ENCODE measurements around the gene PDGFD.

The PDGFD gene

DNA sequence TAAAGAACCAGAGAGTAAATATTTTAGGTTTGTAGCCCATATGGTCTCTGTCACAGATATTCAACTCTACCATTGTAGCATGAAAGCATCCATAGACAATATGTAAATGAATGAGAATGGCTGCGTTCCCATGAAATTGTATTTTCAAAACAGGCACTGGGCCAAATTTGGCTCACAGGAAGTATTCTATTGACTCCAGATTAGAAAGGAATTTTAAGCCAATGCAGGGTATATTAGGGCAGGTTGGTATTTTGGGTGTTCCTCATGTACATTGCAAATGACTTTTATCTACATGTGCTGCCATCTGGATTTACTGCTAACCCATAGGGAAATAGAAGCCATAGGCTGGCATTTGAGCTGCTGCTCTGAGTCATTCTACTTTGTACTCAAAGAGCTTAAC lies 35.1 kb upstream of the PDGFD start:
- no peaks in the 10 kb centered on the region for H3K36me3 ChIP-seq (ENCODE audit: insufficient read depth, low read length)
- ATAC-seq (ENCODE audit: insufficient read depth, low read depth), result no peak

DNA sequence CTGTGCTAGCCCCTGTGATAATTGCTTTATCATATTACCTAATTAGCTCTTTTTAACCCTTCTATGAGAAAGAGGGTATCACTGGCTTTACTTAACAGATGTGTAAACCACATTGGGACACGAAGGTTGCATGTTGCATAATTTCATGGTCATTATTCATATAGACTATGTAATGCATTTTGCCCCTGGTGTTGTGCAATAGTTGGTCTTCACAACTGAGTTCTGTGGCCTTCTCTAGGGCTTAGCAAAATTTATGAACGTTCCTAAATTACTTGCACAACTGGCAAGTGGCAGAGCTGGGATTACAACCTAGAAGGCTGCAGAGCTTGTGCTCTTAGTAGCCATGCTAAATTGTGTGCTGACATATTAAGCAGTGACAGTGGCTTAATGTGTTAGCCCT lies 34.6 kb upstream of the PDGFD start:
- no peak overlapping the region for H3K4me3 ChIP-seq (ENCODE audit: low read depth in 1 of 2, low read length in 2 of 2)
- no peak overlapping the region for H3K27ac ChIP-seq (ENCODE audit: low read length)
- no peaks in the 10 kb centered on the region for H3K36me3 ChIP-seq (ENCODE audit: insufficient read depth, low read length)
- DNase-seq (no peak), ATAC-seq (ENCODE audit: insufficient read depth, low read depth) (no peak)
- no peak overlapping the region for H2AFZ ChIP-seq (ENCODE audit: low read depth, low read length)
- no peaks in the 10 kb centered on the region for H4K20me1 ChIP-seq (ENCODE audit: insufficient read depth, low read length)
- H3K27me3 ChIP-seq (ENCODE audit: insufficient read depth, low read length, poor library complexity), result no peaks in the 10 kb centered on the region
- no peak overlapping the region for H3K4me2 ChIP-seq (ENCODE audit: insufficient read depth, low read length)
- H3K79me2 ChIP-seq (ENCODE audit: insufficient read depth, low read length), result no peaks in the 10 kb centered on the region
- H3K9me3 ChIP-seq (ENCODE audit: insufficient read depth, low read length, severe bottlenecking), result no peaks in the 10 kb centered on the region
- H3K9ac ChIP-seq (ENCODE audit: low read depth, low read length), result no peak overlapping the region
- TF ChIP-seq EZH2 (IDR thresholded peaks at IDR 0.05; ENCODE audit: borderline replicate concordance, low read depth, low read length, severe bottlenecking), result no peak
- TF ChIP-seq, protein P1, sequence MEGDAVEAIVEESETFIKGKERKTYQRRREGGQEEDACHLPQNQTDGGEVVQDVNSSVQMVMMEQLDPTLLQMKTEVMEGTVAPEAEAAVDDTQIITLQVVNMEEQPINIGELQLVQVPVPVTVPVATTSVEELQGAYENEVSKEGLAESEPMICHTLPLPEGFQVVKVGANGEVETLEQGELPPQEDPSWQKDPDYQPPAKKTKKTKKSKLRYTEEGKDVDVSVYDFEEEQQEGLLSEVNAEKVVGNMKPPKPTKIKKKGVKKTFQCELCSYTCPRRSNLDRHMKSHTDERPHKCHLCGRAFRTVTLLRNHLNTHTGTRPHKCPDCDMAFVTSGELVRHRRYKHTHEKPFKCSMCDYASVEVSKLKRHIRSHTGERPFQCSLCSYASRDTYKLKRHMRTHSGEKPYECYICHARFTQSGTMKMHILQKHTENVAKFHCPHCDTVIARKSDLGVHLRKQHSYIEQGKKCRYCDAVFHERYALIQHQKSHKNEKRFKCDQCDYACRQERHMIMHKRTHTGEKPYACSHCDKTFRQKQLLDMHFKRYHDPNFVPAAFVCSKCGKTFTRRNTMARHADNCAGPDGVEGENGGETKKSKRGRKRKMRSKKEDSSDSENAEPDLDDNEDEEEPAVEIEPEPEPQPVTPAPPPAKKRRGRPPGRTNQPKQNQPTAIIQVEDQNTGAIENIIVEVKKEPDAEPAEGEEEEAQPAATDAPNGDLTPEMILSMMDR (IDR thresholded peaks at IDR 0.05; ENCODE audit: borderline replicate concordance, extremely low read depth, low read length, poor library complexity, severe bottlenecking), result no peak
- H3K4me1 ChIP-seq (ENCODE audit: insufficient read depth, low read length), result no peaks in the 10 kb centered on the region

More for the DNA sequence above, 35.1 kb upstream of the PDGFD start:
- H3K27me3 ChIP-seq (ENCODE audit: insufficient read depth, low read length, poor library complexity), result no peaks in the 10 kb centered on the region
- no peaks in the 10 kb centered on the region for H4K20me1 ChIP-seq (ENCODE audit: insufficient read depth, low read length)
- H3K9ac ChIP-seq (ENCODE audit: low read depth, low read length), result no peak overlapping the region
- TF ChIP-seq EZH2 (IDR thresholded peaks at IDR 0.05; ENCODE audit: borderline replicate concordance, low read depth, low read length, severe bottlenecking), result no peak
- TF ChIP-seq, protein P1 (IDR thresholded peaks at IDR 0.05; ENCODE audit: borderline replicate concordance, extremely low read depth, low read length, poor library complexity, severe bottlenecking), result no peak
- H3K9me3 ChIP-seq (ENCODE audit: insufficient read depth, low read length, severe bottlenecking), result no peaks in the 10 kb centered on the region
- no peaks in the 10 kb centered on the region for H3K4me1 ChIP-seq (ENCODE audit: insufficient read depth, low read length)
- no peak overlapping the region for H3K4me3 ChIP-seq (ENCODE audit: low read depth in 1 of 2, low read length in 2 of 2)
- no peak overlapping the region for H2AFZ ChIP-seq (ENCODE audit: low read depth, low read length)
- H3K79me2 ChIP-seq (ENCODE audit: insufficient read depth, low read length), result no peaks in the 10 kb centered on the region
- no peak overlapping the region for H3K4me2 ChIP-seq (ENCODE audit: insufficient read depth, low read length)
- no peak for DNase-seq
- no peak overlapping the region for H3K27ac ChIP-seq (ENCODE audit: low read length)

DNA sequence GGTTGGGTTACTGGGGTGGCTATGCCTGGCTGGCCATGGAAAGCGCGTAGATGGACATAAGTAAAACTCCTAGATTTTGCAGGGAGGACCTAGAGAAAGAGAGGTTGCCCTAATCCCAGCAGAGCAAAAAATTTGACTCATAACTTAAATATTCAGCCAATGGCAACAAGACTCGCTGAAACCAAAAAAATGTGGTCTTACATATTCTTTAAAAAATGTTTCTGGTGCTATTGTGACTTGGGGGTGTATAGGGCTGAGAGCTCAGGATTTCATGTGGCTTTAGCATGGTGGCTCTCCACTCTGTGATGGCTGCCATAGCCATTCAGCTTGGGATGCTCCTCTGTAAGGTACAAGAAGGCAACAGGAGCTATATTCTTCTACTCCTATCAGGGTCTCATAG lies 27.2 kb upstream of the PDGFD start:
- H3K36me3 ChIP-seq (ENCODE audit: insufficient read depth, low read length), result no peaks in the 10 kb centered on the region
- no peak overlapping the region for H3K4me2 ChIP-seq (ENCODE audit: insufficient read depth, low read length)
- no peak for ATAC-seq (ENCODE audit: insufficient read depth, low read depth)
- H3K9ac ChIP-seq (ENCODE audit: low read depth, low read length), result no peak overlapping the region
- H3K27me3 ChIP-seq (ENCODE audit: insufficient read depth, low read length, poor library complexity), result no peaks in the 10 kb centered on the region
- no peaks in the 10 kb centered on the region for H3K79me2 ChIP-seq (ENCODE audit: insufficient read depth, low read length)
- DNase-seq, result no peak
- H3K9me3 ChIP-seq (ENCODE audit: insufficient read depth, low read length, severe bottlenecking), result no peaks in the 10 kb centered on the region
- H4K20me1 ChIP-seq (ENCODE audit: insufficient read depth, low read length), result no peaks in the 10 kb centered on the region
- no peaks in the 10 kb centered on the region for H3K4me1 ChIP-seq (ENCODE audit: insufficient read depth, low read length)
- H3K27ac ChIP-seq (ENCODE audit: low read length), result no peak overlapping the region
- no peak overlapping the region for H2AFZ ChIP-seq (ENCODE audit: low read depth, low read length)
- TF ChIP-seq, protein P1 (IDR thresholded peaks at IDR 0.05; ENCODE audit: borderline replicate concordance, extremely low read depth, low read length, poor library complexity, severe bottlenecking), result no peak
- TF ChIP-seq EZH2 (IDR thresholded peaks at IDR 0.05; ENCODE audit: borderline replicate concordance, low read depth, low read length, severe bottlenecking), result no peak
- H3K4me3 ChIP-seq (ENCODE audit: low read depth in 1 of 2, low read length in 2 of 2), result no peak overlapping the region

DNA sequence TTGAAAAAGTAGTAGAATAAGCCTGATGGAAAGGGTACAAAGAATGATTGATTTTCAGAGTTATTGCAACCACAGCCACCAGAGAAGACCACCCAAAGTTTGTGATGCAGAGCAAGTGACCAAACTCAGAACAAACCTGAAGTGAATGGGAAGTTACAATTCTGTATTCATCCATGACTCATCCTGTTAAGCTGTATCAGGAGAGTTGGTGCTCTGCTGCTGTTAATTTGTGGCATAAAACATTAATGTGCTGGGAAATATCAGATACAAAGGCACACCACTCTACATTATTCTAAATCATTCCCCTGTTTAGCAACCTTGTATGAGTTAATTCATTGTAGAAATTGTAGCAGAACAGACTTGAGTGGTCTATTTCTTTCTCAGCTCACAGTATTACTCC lies 19.6 kb upstream of the PDGFD start:
- no peaks in the 10 kb centered on the region for H3K79me2 ChIP-seq (ENCODE audit: insufficient read depth, low read length)
- H3K36me3 ChIP-seq (ENCODE audit: insufficient read depth, low read length), result no peaks in the 10 kb centered on the region

More for the DNA sequence above, 19.6 kb upstream of the PDGFD start:
- DNase-seq (no peak), ATAC-seq (ENCODE audit: insufficient read depth, low read depth) (no peak)
- TF ChIP-seq, protein P1 (IDR thresholded peaks at IDR 0.05; ENCODE audit: borderline replicate concordance, extremely low read depth, low read length, poor library complexity, severe bottlenecking), result no peak
- no peak for TF ChIP-seq EZH2 (IDR thresholded peaks at IDR 0.05; ENCODE audit: borderline replicate concordance, low read depth, low read length, severe bottlenecking)
- no peaks in the 10 kb centered on the region for H4K20me1 ChIP-seq (ENCODE audit: insufficient read depth, low read length)
- no peak overlapping the region for H2AFZ ChIP-seq (ENCODE audit: low read depth, low read length)
- H3K4me1 ChIP-seq (ENCODE audit: insufficient read depth, low read length), result no peaks in the 10 kb centered on the region
- H3K27ac ChIP-seq (ENCODE audit: low read length), result no peak overlapping the region
- no peaks in the 10 kb centered on the region for H3K27me3 ChIP-seq (ENCODE audit: insufficient read depth, low read length, poor library complexity)
- H3K4me3 ChIP-seq (ENCODE audit: low read depth in 1 of 2, low read length in 2 of 2), result no peak overlapping the region
- no peak overlapping the region for H3K4me2 ChIP-seq (ENCODE audit: insufficient read depth, low read length)
- no peak overlapping the region for H3K9ac ChIP-seq (ENCODE audit: low read depth, low read length)
- no peaks in the 10 kb centered on the region for H3K9me3 ChIP-seq (ENCODE audit: insufficient read depth, low read length, severe bottlenecking)
